ENCODE results near the gene RALGAPA2.

The RALGAPA2 gene

DNA sequence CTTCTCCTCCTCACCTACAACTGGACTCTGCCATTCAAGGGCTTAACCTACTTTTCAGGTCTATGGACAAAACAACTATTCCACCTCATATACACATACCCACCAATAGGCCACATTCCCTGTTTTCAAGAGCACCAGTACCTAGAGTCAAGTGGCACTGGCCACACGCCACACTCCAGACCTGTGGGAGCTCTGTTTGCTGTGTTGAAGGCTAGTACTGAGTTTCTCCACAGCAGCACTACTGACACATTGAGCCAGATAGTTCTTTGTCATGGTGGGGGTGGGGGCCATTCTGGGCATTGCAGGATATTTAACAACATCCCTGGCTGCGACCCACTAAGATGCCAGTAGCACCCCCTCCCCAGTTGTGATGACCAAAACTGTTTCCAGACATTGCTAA is 84.1 kb downstream of the RALGAPA2 start:
- DNase-seq (ENCODE audit: low spot score), result no peak

DNA sequence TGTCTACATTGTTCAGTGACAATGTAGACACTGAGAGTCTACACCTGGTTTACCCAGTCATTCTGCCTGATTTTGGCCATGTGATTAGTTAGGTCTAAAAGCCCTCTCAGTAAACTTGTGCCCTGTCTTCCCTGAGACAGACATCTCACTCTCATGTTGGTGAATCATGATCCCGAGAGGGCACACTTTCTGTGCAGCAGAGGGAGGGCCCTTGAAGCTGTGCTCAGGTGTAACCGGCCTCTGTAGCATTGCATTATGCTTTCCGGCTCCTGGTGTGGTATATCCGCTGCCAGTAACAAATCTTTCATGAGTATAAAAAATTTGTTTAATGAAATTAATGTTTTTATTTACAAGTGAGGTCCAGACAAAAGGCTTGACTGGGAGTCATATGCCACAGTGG is 85.0 kb downstream of the RALGAPA2 start:
- DNase-seq (ENCODE audit: low spot score), result no peak

DNA sequence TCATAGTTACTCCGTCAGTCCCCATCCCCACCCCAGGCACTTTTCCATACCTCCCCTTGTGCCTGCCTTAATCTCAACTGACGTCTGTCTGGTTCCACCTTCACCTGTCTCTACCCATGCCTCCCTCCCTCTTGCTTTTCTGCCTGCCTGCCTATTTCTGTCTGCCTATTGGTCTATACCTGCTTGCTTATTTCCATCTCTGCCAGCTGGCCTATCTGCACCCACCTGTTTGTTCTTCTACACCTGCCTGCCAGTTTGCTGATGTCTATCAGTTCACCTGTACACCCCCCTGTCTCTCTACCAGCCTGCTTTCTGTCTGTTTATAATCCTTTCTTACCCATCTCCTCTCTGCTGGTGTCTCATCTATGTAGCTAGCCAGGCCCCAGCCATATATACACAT is 87.5 kb downstream of the RALGAPA2 start:
- DNase-seq (ENCODE audit: low spot score), result no peak

DNA sequence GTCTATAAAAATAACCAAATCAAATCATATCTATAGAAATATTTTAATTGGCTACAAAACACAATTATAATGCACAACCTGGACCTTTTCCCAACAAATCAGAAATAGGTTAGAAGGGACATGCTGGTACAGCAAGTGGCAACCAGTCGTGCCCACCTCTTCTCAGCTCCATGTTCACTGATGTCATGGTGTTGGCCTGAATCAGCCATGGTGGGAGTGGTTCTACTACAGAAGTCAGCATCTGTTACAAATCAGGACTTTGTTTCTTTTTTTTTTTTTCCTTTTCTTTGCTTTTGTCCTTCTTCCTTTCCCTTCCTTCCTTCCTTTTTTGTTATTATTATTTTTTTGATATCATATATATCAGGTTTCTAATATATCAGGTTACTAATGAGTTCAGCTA is 91.2 kb downstream of the RALGAPA2 start:
- no peak for DNase-seq (ENCODE audit: low spot score)

DNA sequence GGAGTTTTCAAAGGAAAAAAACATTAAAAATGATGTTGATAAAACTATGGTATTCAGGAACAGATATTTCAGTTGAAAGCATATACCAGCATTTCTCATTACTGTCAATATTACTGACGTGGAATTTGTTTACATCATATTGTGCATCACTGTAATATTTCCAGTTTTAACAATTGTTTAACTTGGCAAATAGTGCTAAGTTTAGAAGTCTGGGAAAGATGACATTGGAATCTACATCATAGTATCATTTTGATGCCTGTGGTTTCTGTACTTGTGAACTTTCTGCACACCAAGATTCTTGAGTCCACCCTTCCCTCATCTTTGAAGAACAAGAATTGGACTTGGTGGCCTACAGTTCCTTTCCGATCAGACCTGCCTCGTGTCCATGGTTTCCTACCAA is 98.1 kb downstream of the RALGAPA2 start:
- DNase-seq (ENCODE audit: low spot score), result no peak

DNA sequence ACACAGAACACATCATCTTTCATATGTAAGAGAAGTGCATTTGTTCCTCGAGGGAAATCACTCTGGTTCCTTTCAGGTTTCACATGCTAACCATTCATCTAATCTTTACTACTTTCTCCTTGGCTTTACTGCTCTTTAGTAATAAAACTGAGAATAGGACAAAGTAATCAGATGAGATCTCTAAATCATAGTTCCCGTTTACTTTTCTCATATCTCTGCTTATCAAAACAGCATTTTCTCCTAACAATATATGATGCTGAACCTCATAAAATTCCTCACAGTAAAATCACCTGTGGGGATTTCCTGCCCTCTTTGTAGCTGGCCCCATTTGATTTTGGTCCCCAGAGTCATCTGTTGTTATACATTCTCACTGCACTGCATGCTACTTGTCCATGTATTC is 100.2 kb downstream of the RALGAPA2 start:
- no peak for DNase-seq (ENCODE audit: low spot score)

DNA sequence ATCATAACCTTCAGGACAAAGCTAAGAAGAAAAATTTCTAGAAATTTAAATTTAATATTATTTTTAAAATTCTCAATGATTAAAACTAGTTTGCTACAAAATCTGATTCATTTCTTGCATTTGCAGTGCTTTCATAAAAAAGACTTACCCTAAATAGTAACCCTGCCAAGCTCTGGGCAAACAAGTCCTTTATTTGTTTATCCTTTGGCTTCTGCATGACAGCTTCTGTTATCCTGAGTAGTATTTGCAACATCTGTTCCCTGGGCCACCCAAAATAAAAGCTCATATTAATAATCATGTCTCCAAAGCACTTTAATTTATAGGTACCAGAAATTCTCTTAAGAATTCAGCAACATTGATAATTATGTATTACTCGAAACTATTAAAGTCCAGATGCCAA is 101.3 kb downstream of the RALGAPA2 start:
- DNase-seq (ENCODE audit: low spot score), result no peak

DNA sequence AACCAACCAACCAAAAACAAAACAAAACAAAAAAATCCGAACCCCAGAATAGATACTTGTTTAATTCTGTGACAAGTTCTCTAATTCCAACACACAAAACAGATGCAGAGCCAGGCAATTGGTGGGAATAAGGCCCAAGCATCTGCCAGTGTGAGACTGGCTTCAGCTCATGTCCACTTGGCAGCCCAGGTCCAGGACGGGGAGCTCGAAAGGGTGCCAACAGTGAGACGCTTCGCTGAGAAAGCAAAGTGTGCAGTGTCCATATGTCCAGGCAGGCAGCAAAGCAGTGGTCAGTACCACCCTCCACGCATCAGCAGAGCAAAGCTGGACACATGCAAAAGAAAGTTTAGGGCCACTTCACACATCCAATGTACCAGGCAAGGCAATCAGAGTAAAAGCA is 102.9 kb downstream of the RALGAPA2 start:
- DNase-seq (ENCODE audit: low spot score), result no peak

DNA sequence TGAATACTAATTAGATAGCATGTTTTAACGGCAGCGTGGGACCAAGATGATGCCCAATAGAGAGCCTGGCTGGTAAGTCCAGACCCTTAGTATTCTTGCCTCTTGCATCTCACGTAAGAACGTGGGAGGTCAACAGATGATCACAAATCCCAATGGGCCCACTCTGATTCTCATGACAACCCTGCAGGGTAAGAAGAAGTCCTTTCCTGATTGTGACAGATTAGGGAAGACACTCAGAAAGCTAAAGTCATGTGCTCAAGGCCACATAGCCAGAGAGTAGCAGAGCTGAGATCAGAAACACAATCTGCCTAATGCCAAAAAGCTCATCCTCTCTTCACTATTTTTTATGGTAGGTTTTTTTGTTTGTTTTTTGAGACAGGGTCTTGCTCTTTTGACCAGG is 103.8 kb downstream of the RALGAPA2 start:
- no peak for DNase-seq (ENCODE audit: low spot score)

DNA sequence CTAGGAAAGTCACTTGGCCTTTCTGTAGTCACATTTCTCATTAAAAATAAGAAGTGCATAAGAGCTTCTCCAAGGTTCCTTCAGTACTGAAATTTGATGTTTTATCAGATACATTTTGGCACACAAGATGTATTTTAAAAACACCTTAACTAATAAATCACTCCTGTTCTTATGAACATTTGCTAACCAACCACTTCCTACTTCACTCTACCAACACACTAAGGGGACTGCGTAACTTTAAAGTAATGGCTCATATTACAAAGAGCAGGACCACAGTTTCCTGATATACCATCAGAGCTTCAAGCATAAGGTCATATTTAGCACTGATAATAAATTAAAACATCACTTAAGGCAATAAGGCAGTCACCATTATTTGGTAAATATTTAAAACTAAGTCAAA is 104.4 kb downstream of the RALGAPA2 start:
- no peak for DNase-seq (ENCODE audit: low spot score)

DNA sequence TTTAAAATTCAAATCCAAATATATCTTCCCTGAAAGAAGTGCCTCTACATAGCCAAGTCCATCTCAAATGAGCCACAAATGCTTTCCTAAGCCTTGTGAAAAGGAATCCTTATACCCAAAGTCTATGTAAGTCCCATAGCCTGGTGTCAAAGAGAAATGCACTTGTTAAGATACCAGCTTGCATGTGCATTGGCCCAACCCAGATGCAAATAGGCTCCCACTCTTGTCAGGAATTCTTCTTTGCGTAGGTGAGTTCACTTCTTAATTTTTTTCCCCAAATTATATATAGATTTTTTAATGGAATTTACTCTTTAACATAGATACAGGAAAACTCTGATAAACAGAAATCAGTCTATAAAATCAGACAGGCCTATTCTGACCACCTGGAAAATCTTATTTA is 105.6 kb downstream of the RALGAPA2 start:
- no peak for DNase-seq (ENCODE audit: low spot score)

DNA sequence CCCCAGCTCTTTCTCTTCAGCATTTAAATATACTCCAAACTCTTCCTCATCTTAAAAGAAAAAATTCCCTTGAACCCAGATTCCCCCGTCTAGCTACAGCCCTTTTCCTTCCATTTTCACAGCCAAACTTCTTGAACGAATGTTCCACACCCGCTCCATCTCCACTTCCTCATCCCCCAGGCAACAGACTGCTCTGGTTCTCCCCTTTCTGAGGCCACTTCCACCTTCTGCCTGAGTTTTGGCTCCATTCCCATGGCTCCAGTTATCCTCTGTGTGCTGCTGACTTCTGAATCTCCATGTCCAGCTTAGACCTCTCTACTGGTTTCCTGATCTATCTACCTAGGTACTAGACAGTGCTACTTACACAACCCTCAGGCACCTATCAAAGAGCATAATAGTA is 106.4 kb downstream of the RALGAPA2 start:
- no peak for DNase-seq (ENCODE audit: low spot score)

DNA sequence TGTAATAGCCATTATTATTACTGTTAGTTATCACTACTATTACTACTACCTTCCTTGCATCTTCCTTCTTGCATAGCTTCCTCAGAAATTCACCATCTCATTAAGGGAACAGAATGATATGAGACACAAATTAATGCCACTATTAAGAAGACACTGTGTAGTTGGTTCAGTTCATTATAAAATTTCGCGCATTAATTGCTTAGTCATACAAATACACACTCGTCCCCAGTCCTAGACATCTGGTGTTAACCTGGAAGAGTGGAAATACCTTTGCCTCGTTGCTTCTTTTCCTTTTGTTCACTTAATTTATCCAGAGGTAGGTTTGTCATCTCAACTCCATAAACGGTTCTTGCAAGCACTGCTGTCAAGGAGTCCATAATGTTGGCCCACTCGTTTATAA is 107.5 kb downstream of the RALGAPA2 start:
- no peak for DNase-seq (ENCODE audit: low spot score)

DNA sequence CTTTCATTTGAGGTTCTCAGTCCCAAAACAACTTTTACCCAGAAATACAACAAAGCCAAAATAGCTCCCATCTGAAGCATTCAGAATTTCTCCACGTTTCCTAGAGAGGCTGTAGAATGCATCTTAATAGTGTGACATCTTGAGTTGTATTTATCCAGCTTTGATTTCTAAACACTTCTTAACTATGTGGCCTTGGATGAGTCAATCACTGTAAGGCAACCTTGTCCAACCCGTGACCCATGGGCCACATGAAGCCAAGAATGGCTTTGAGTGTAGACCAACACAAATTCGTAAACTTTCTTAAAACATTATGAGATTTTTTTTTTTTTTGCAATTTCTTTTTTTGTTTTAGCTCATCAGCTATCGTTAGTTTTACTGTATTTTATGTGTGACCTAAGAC is 108.1 kb downstream of the RALGAPA2 start:
- DNase-seq (ENCODE audit: low spot score), result no peak

DNA sequence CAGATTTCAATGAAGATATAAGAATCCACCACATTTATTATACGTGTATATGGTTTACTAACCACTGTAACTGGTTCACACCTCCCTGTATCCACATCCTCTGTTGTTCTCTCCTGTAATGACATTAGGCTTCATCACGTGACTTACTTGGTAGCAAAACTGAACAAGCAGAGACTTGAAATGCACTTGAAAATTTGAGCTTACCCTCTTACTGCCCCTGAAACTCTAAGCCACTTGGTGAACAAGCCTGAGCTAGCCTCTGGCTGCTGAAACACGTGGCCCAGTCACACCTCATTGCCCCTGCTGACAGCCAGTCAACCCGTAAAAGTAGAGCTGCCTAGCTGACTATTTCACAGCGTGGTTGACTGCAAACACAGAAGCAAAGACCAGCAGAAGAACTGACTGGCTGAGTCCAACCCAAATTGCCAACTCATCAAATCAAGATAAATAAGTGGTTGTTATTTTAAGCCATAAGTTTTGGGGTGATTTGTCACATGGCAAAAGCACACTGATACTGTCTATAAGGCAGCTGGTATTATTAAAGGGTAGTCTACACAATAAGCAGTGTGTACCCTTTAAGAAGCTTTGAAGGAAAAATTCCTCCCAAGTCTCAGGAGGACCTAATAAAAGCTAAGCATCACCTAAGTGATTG is 109.0 kb downstream of the RALGAPA2 start:
- peak; percentile 35 for DNase-seq (ENCODE audit: low spot score)

DNA sequence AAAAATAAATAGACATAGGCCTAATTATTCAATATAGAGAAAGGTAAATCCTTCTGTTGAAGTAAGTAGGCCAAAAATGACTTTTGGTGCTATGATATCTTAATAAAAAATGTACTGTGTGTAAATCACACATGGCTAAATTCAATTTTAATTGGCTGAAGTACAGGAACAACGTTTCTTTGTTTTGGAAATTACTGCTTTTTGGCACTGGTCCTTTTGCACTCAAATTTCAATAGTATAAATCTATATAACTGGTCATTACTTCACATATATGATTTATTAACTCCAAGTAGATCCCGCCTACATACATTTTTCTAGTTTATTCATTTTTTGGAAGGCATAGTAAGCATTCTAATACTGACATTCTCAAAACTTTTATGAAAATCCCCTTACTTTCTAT is 114.5 kb downstream of the RALGAPA2 start:
- no peak for DNase-seq (ENCODE audit: low spot score)

DNA sequence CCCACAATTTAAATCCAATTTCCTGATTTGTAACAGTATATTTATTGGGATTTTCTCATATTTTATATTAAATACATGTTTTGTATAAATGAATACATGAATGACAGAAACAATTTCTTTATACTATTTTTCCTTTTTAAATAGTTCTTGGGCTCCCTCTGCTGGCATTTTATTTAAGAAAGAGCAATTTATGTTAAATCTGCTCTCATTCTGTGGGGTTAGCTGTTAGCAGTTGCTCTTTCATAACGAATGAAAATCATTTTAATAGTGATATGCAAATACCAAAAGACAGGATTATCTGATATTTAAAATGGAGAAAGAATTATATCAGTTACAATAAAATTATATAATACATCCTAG is 118.3 kb downstream of the RALGAPA2 start:
- DNase-seq (ENCODE audit: low spot score), result peak; percentile 8

DNA sequence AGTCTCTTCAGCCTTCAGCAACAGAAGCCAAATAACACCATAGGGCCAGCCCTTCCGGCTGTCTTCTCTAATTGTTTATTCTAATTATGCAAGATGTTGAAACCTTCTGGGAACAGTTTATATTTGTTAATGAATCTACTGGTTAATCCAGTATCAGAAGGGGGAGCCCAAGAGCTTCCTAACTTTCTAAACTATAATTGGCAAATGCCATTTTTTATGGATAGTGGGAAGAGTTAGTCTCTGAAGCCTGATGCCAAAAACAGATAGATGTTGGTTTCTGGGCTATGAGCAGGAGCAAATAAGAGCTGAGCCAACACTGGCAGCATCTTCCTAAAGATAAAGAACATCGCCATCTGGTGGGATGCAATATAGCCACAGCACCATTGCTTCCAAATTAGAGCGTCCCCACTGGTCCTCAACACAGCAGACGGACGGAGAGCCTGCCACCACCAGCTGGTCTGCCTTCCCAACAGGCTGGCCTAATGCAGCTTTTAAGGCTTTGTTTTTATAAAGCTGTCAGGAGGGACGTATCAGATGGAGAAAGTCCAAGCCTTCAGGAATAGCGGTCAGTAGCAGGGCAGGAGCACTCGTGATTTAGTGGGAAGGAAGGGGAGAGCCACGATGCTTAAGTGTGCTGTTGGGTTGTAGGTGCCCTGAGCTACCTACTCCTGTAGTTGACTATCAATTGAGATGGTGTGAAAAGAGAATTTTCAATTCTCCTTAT is 118.8 kb downstream of the RALGAPA2 start:
- DNase-seq (ENCODE audit: low spot score), result peak; percentile 57

DNA sequence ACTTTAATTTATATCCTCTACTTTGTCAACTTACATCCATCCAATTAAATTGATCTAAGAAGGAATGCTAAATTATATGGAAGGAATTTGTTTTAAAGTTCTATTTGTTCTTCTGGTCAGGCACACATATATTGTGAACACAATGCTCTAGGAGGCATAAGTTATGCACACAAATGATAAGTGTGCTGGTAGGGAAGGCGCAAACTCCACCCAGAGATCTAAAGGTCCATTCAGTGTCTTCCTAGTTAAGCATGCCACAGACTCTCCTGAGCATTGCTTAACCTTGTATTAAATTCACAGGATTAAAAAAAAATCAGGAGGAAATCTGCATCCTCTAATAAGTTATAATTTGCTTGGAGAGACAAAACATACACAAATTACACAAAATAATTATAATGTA is 127.3 kb downstream of the RALGAPA2 start:
- no peak for DNase-seq (ENCODE audit: low spot score)

DNA sequence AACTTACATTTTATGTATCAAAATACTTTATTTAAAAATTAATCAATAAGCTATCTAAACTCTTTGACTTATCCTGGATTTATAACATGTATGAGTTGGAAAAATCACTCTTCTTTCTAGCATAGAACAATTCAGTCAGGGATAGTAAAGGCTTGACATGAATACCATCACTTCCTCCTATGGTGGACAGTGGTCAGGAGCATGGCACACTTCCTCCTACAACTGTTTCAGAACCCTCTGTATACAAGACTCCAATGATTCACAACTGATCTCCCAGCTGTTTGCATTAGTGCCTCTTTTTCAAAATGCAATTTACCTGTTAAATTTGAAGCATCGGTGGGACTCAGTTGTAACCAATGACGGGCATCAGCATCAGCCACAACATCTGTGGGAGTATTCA is 129.7 kb downstream of the RALGAPA2 start:
- DNase-seq (ENCODE audit: low spot score), result no peak

DNA sequence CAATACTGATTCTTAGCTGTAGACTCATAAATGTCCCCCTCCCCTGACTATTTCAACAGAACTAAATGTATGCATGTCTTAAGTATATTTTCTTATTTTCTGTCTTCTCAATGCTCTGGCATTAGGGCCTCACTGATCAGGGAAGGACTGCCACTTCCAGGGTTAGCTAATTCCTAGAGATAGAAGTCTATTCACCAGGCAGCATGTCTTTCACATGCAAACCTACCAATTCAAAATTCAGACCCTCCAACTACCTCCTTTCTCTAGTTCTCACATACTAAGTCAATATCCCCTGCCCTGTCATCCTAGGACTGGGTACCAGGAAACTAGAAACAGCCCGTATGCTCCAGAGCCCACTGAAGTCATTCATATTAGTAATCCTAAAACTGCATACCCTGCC is 132.3 kb downstream of the RALGAPA2 start:
- no peak for DNase-seq (ENCODE audit: low spot score)

DNA sequence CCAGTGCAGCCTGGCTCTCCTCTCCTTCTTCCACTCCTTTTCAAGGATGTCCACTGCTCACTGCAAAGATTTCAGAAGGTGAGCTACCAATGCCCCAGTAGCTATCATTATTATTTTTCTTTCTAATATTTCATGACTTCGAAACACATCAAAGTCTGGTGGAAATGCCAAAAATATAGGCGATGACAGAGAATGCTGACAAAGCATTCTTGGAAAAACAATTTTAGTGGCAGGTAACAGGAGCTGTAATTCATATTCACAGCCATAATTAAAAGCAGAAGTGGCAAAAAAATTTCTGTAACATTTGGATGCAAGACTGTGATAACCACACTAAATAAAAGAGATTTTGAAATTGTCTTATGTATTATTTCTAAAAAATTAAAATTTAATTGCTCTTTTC is 133.6 kb downstream of the RALGAPA2 start:
- no peak for DNase-seq (ENCODE audit: low spot score)

DNA sequence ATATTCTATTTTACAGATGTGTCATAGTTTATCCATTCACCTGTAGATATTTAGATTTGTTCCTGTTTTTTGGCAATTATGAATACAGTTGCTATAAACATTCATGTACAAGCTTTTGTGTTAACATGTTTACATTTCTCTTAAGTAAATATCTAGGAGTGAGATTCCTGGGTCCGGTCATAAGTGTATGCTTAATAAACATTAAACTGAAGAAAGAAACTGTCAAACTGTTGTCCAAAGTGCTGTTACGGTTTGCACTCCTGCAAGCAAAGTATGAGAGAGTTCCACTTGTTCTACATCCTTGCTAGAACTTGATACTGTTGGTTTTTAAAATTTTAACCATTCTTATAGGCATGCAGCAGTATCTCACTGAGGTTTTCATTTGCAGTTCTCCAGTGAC is 138.6 kb downstream of the RALGAPA2 start:
- no peak for DNase-seq (ENCODE audit: low spot score)

DNA sequence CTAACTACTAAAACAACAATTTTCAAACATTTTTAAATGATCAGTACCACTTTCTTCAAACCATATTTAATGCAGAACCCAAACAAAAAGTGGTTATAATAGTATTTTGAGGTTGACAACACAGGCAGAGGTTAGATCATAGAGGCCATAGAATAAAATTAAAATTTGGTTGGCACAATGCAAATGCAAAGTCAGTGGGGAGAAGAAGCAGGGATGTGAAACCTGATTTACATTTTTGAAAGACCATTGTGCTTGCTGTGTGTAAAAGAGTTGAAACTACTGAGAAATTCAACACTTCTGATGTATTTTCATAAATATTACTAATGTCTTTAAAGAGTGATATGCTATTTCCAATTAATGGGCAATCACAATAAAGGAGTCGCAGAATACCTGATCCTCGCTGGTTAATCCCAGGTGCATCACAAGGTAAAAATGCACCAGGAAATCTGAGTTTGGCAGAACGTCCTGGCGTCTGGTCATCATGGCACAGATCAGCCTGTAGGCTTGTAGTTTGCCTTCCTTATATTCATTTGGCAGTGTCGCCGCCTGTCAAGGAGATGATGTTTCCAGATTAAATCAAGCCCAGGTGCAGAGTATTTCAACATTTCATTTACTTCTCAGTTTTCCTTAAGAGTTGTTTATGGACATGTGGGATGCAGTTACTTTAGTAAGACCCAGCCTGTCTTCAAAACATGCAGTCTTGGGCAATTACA is 141.2 kb downstream of the RALGAPA2 start:
- no peak for DNase-seq (ENCODE audit: low spot score)

Data from germinal center (tissue), 1 donor.